IMR-90 (cell line): Measurements from ENCODE around the gene ZNF692.

Source experiments
- BHLHE40 ChIP-seq: fragments of 150-350 bp; IDR thresholded peaks from 2 replicates; pipeline ENCODE4 v1.6.1; 2016; ENCODE audit warnings: mild to moderate bottlenecking, low read depth, low read length
- CEBPB ChIP-seq: IDR thresholded peaks from 2 replicates; pipeline ENCODE4 v1.6.1; 2012; ENCODE audit warnings: low read depth, low read length, improper control_type of control experiment
- CHD1 ChIP-seq: IDR thresholded peaks from 2 replicates; pipeline ENCODE4 v1.6.1; 2012; ENCODE audit warnings: low read depth, low read length, improper control_type of control experiment
- CTCF ChIP-seq: conservative IDR thresholded peaks from 2 replicates; pipeline ENCODE4 v1.5.1; 2012; ENCODE audit warnings: mild to moderate bottlenecking, low read depth, low read length, improper control_type of control experiment
- FOS ChIP-seq: fragments of 150-350 bp; IDR thresholded peaks from 2 replicates; pipeline ENCODE4 v1.6.1; 2016; ENCODE audit warnings: low read depth, low read length
- MAFK ChIP-seq: IDR thresholded peaks from 2 replicates; pipeline ENCODE4 v1.6.1; 2012; ENCODE audit warnings: low read depth, low read length, improper control_type of control experiment
- MXI1 ChIP-seq: IDR thresholded peaks from 2 replicates; pipeline ENCODE4 v1.6.1; 2012; ENCODE audit warnings: low read depth, mild to moderate bottlenecking, low read length, moderate library complexity, borderline replicate concordance
- NFE2L2 ChIP-seq: fragments of 150-350 bp; IDR thresholded peaks from 2 replicates; pipeline ENCODE4 v1.6.1; 2016; ENCODE audit warnings: low read depth, mild to moderate bottlenecking, low read length
- POLR2A ChIP-seq: IDR thresholded peaks from 2 replicates; pipeline ENCODE4 v1.6.1; 2012; ENCODE audit warnings: mild to moderate bottlenecking, low read depth, low read length
- RAD21 ChIP-seq: IDR thresholded peaks from 2 replicates; pipeline ENCODE4 v1.6.1; 2012; ENCODE audit warnings: low read length, improper control_type of control experiment
- RCOR1 ChIP-seq: IDR thresholded peaks from 2 replicates; pipeline ENCODE4 v1.6.1; 2012; ENCODE audit warnings: mild to moderate bottlenecking, low read length, improper control_type of control experiment; ENCODE audit not compliant: insufficient replicate concordance
- RFX5 ChIP-seq: IDR thresholded peaks from 2 replicates; pipeline ENCODE4 v1.8.0; 2012; ENCODE audit warnings: low read depth, mild to moderate bottlenecking, low read length, moderate library complexity
- SMC3 ChIP-seq: fragments of 150-350 bp; IDR thresholded peaks from 2 replicates; pipeline ENCODE4 v1.6.1; 2016; ENCODE audit warnings: low read depth, mild to moderate bottlenecking, antibody characterized with exemption, low read length, moderate library complexity
- USF2 ChIP-seq: fragments of 150-350 bp; IDR thresholded peaks from 2 replicates; pipeline ENCODE4 v1.6.1; 2017; ENCODE audit warnings: mild to moderate bottlenecking, antibody characterized with exemption, low read length, low read depth

- TF ChIP-seq RFX5 = no peak
- TF ChIP-seq FOS = no peak
- no peak for TF ChIP-seq POLR2A
- no peak for TF ChIP-seq RAD21
- TF ChIP-seq CTCF = no peak
- no peak for TF ChIP-seq BHLHE40
- no peak for TF ChIP-seq MAFK
- TF ChIP-seq USF2 = no peak
- TF ChIP-seq CEBPB = no peak
- TF ChIP-seq SMC3 = no peak
- TF ChIP-seq MXI1 = no peak
- TF ChIP-seq NFE2L2 = no peak
- no peak for TF ChIP-seq RCOR1
- TF ChIP-seq CHD1 = no peak
Measured at GRCh38 chr1:248843687-248844086, 15.2 kb downstream of the ZNF692 start.
